ENCODE results near the gene KRT2.

DNA sequence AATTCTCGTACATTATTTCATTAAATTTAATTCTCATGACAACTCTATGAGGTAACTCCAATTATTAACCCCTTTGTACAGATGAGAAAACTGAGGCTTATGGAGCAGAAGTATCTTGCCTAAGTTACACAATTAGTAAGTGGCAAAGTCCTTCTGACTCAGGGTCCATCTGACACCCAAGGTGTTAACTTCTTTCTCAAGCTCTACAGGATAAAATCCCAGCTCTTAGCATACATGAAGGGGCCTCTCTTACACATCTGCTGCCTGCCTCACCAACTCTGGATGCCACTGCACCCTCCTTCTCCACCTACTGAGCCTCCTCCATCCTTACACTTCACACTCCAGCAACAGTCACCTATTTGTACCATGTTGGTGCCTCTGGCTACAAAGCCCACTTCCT lies 46.5 kb downstream of the KRT2 start:
- TF ChIP-seq, protein P1, sequence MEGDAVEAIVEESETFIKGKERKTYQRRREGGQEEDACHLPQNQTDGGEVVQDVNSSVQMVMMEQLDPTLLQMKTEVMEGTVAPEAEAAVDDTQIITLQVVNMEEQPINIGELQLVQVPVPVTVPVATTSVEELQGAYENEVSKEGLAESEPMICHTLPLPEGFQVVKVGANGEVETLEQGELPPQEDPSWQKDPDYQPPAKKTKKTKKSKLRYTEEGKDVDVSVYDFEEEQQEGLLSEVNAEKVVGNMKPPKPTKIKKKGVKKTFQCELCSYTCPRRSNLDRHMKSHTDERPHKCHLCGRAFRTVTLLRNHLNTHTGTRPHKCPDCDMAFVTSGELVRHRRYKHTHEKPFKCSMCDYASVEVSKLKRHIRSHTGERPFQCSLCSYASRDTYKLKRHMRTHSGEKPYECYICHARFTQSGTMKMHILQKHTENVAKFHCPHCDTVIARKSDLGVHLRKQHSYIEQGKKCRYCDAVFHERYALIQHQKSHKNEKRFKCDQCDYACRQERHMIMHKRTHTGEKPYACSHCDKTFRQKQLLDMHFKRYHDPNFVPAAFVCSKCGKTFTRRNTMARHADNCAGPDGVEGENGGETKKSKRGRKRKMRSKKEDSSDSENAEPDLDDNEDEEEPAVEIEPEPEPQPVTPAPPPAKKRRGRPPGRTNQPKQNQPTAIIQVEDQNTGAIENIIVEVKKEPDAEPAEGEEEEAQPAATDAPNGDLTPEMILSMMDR (conservative IDR thresholded peaks at IDR 0.05), result no peak
- no peak for TF ChIP-seq EZH2 (IDR thresholded peaks at IDR 0.05; ENCODE audit: low read depth)
